ENCODE measurements around the gene TPR.

- TF ChIP-seq, protein P1, sequence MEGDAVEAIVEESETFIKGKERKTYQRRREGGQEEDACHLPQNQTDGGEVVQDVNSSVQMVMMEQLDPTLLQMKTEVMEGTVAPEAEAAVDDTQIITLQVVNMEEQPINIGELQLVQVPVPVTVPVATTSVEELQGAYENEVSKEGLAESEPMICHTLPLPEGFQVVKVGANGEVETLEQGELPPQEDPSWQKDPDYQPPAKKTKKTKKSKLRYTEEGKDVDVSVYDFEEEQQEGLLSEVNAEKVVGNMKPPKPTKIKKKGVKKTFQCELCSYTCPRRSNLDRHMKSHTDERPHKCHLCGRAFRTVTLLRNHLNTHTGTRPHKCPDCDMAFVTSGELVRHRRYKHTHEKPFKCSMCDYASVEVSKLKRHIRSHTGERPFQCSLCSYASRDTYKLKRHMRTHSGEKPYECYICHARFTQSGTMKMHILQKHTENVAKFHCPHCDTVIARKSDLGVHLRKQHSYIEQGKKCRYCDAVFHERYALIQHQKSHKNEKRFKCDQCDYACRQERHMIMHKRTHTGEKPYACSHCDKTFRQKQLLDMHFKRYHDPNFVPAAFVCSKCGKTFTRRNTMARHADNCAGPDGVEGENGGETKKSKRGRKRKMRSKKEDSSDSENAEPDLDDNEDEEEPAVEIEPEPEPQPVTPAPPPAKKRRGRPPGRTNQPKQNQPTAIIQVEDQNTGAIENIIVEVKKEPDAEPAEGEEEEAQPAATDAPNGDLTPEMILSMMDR (IDR thresholded peaks at IDR 0.05): no peak
- no peak for TF ChIP-seq EP300 (IDR thresholded peaks at IDR 0.05)
These were observed 102.6 kb downstream of the TPR start for GRCh38 chr1:186272486-186272885.

All from gastroesophageal sphincter (tissue), 3 donors.